UCSD-AML1 (cell line): ENCODE measurements around the gene NUDCD3.
"Not testable (repeated sequence)": the region's sequence is repeated elsewhere in the genome, so short reads cannot be mapped to it uniquely, and the experiment has no call there.

Experiments
- DNase-seq: peaks from one replicate; lab custom pipeline; 2025; ENCODE audit not compliant: unreplicated experiment; lab: John Stamatoyannopoulos, UW

NUDCD3 gene

GRCh38 chr7:44449584-44449928 lies 40.9 kb downstream of the NUDCD3 start:
- DNase-seq: no peak

- no peak for DNase-seq
Observed at GRCh38 chr7:44448922-44449583, 41.4 kb downstream of the NUDCD3 start.

- no peak for DNase-seq
Observed at GRCh38 chr7:44447874-44448425, 42.5 kb downstream of the NUDCD3 start.

- no peak for DNase-seq
Observed at GRCh38 chr7:44445986-44446671, 44.3 kb downstream of the NUDCD3 start.

GRCh38 chr7:44441079-44441478 lies 49.4 kb downstream of the NUDCD3 start:
- no peak for DNase-seq

- DNase-seq: no peak
Observed at GRCh38 chr7:44440577-44441078, 49.8 kb downstream of the NUDCD3 start.

- no peak for DNase-seq
Observed at GRCh38 chr7:44439926-44440325, 50.5 kb downstream of the NUDCD3 start.

GRCh38 chr7:44438816-44439215 lies 51.6 kb downstream of the NUDCD3 start:
- no peak for DNase-seq

GRCh38 chr7:44434201-44434600 lies 56.3 kb downstream of the NUDCD3 start:
- DNase-seq: no peak

- no peak for DNase-seq
Observed at GRCh38 chr7:44433255-44434022, 57.0 kb downstream of the NUDCD3 start.

- DNase-seq: no peak
Observed at GRCh38 chr7:44432381-44432977, 58.0 kb downstream of the NUDCD3 start.

GRCh38 chr7:44431091-44431608 lies 59.3 kb downstream of the NUDCD3 start:
- peak; percentile 12 for DNase-seq

GRCh38 chr7:44430054-44430453 lies 60.4 kb downstream of the NUDCD3 start:
- DNase-seq: no peak

- not testable (repeated sequence) for DNase-seq
Observed at GRCh38 chr7:44424762-44425161, 65.7 kb downstream of the NUDCD3 start.

- no peak for DNase-seq
Observed at GRCh38 chr7:44416941-44417340, 73.5 kb downstream of the NUDCD3 start.

- DNase-seq: no peak
Observed at GRCh38 chr7:44415510-44415909, 74.9 kb downstream of the NUDCD3 start.

GRCh38 chr7:44415047-44415446 lies 75.4 kb downstream of the NUDCD3 start:
- no peak for DNase-seq

- DNase-seq: no peak
Observed at GRCh38 chr7:44411306-44411705, 79.2 kb downstream of the NUDCD3 start.

GRCh38 chr7:44408596-44408995 lies 81.9 kb downstream of the NUDCD3 start:
- DNase-seq: no peak

- no peak for DNase-seq
Observed at GRCh38 chr7:44403775-44404174, 86.7 kb downstream of the NUDCD3 start.

GRCh38 chr7:44403176-44403759 lies 87.2 kb downstream of the NUDCD3 start:
- DNase-seq: no peak
